Heart right ventricle (tissue), 16 donors: ENCODE results near the gene BAG2. TPM values are rescaled to one million over a fixed set of nuclear protein-coding genes. Genes with fewer than 3 reads are reported as not detected.

Source experiments
- ATAC-seq, 8 donors: fragments of 200-7000 bp; cut with Tn5 transposase; one replicate each; pipeline ENCODE4 v1.9.1; 2020; ENCODE audit warnings: mild to moderate bottlenecking in 8 of 8, moderate library complexity in 8 of 8, moderate number of reproducible peaks in 1 of 8
- DNase-seq, 2 donors: peaks; one replicate each; pipeline ENCODE4 v3.0.0-alpha.2; 2020
- H3K27ac ChIP-seq, 10 donors: fragments of 200-600 bp; sonication (generic) in 2 of 10; one replicate each; pipeline versions ENCODE4 v1.5.0 to v1.8.0; 2020 to 2022; ENCODE audit warnings: mild to moderate bottlenecking in 3 of 10
- H3K27me3 ChIP-seq, 7 donors: fragments of 200-600 bp; one replicate each; pipeline ENCODE4 v1.8.0; 2021 to 2022; ENCODE audit warnings: mild to moderate bottlenecking in 2 of 7
- H3K36me3 ChIP-seq, 9 donors: fragments of 200-600 bp; sonication (generic) in 1 of 9; one replicate each; pipeline versions ENCODE4 v1.5.0 to v1.8.0; 2020 to 2022; ENCODE audit warnings: mild to moderate bottlenecking in 2 of 9
- H3K4me1 ChIP-seq, 9 donors: fragments of 200-600 bp; sonication (generic) in 1 of 9; one replicate each; pipeline versions ENCODE4 v1.5.0 to v1.8.0; 2020 to 2022; ENCODE audit warnings: mild to moderate bottlenecking in 4 of 9
- H3K4me3 ChIP-seq, 10 donors: fragments of 200-600 bp; sonication (generic) in 2 of 10; one replicate each; pipeline versions ENCODE4 v1.5.0 to v1.8.0; 2020 to 2022; ENCODE audit warnings: mild to moderate bottlenecking in 7 of 10, moderate library complexity in 2 of 10
- H3K9me3 ChIP-seq, 11 donors: fragments of 200-600 bp in 10 of 11; sonication (generic) in 2 of 11; one replicate each; pipeline versions ENCODE4 v1.5.0 to v1.8.0; 2013 to 2022; ENCODE audit warnings: mild to moderate bottlenecking in 2 of 11, control low read depth in 1 of 11, moderate library complexity in 1 of 11
- WGBS, 2 donors: extraction: QIAGEN DNeasy Blood & Tissue Kit; methylation state at CpG; one replicate each; pipeline ENCODE4 v1.1.7; 2013; ENCODE audit warnings: inconsistent platforms in 1 of 2; 5-methylcytosine and 5-hydroxymethylcytosine counted together
- intact Hi-C, 10 donors: fragments of 100-400 bp; cut with DNase I; formaldehyde crosslinking; loops; one replicate each; pipeline versions ENCODE4 v1.11.1 to v1.14.2; 2022
- polyA plus RNA-seq, 2 donors: library from polyadenylated mRNA; stranded (reverse); fragments of 200-250 nt; gene quantifications; one replicate each; pipeline ENCODE4 v1.2.3, GENCODE V29; 2013
- total RNA-seq, 10 donors: library from RNA; stranded (reverse); fragmentation: NEBNext Ultra II Directional in 3 of 10; extraction: Animal tissue kit (Norgen Biotek cat#: 25700) in 3 of 10; gene quantifications; one replicate each; pipeline versions ENCODE4 v1.2.1 to v1.2.4, GENCODE V29; 2021 to 2023
- TF ChIP-seq, protein P1 (sequence below), 9 donors: fragments of 200-600 bp; sonication (generic) in 2 of 9; IDR thresholded peaks; one replicate each; pipeline versions ENCODE4 v1.5.0 to v1.8.0; 2021 to 2022; ENCODE audit warnings: antibody characterized with exemption in 9 of 9, mild to moderate bottlenecking in 5 of 9, moderate library complexity in 1 of 9
- donor health status: Arrhythmogenic right ventricular cardiomyopathy.
- donor health status: ischemic (EF 13 %, LVEDD 7.1; RV severe dilation, severe dysfunction).
- donor health status: healthy with polysubstance abuse.
- donor health status: DM: no; HTN: yes; CAD: no.
- donor health status: DM: no; HTN: no; CAD: no.
- donor health status: ischemic (EF 25% LVEDD 6.9; RV normal size, moderate dysfunction).
- donor health status: ischemic (EF 25% LVEDD 5.7; RV mildly dilated, moderate dysfunction).
- donor health status: healthy.
- donor health status: DM: yes; HTN: yes; CAD: no.
- donor health status: Ischemic cardiomyopathy.
- donor health status: ischemic (EF 35%, LVEDD 5.7; RV mildly dilated, moderate dysfunction).
- donor health status: nonischemic (EF 11% LVEDD 7.7; RV severe dilation, severe dysfunction).
- donor health status: DM: yes; HTN: yes; CAD: no.
- donor health status: PGD.
- donor health status: ischemic (EF 29% LVEDD 5.4; RV normal size, mild dysfunction).
- donor health status: nonischemic (EF 23%, LVEDD 6.1; RV moderate dilation, normal function).

BAG2 gene
- total and polyA plus RNA-seq, 12 donors = 3.9 to 15.6 (median 9.3) TPM

- intact Hi-C loops = loop anchor here in 5 of 10 donors (5.0 to 10.0 kb wide), 7 partner anchors 36 to 137 kb away; partner anchors contain the start of genes BAG2 (in 3 of the 5), PRIM2 (in 1 of the 5) and ZNF451 (in 1 of the 5)
- peaks cover 0 to 20% (median 5%) of the 10 kb centered on the region in 9 donors for H3K4me1 ChIP-seq
- H3K9me3 ChIP-seq = no peaks in the 10 kb centered on the region
- H3K27me3 ChIP-seq = no peaks in the 10 kb centered on the region
- ATAC-seq = peak; percentile 75 to 89 (median 78)
- H3K36me3 ChIP-seq = no peaks in the 10 kb centered on the region
- 0 to 1% methylated on average over 33 to 38 of the region's 38 CpGs for WGBS, 2 donors
- peak overlapping the region; percentile 90 to 99 (median 95) for H3K4me3 ChIP-seq
- TF ChIP-seq, protein P1, sequence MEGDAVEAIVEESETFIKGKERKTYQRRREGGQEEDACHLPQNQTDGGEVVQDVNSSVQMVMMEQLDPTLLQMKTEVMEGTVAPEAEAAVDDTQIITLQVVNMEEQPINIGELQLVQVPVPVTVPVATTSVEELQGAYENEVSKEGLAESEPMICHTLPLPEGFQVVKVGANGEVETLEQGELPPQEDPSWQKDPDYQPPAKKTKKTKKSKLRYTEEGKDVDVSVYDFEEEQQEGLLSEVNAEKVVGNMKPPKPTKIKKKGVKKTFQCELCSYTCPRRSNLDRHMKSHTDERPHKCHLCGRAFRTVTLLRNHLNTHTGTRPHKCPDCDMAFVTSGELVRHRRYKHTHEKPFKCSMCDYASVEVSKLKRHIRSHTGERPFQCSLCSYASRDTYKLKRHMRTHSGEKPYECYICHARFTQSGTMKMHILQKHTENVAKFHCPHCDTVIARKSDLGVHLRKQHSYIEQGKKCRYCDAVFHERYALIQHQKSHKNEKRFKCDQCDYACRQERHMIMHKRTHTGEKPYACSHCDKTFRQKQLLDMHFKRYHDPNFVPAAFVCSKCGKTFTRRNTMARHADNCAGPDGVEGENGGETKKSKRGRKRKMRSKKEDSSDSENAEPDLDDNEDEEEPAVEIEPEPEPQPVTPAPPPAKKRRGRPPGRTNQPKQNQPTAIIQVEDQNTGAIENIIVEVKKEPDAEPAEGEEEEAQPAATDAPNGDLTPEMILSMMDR (IDR thresholded peaks at IDR 0.05) = peak in 7 of 9 donors; percentile 7 to 55 (median 43)
- peak overlapping the region; percentile 76 to 90 (median 86) for H3K27ac ChIP-seq
- DNase-seq = peak; percentile 45 to 64
Measured at GRCh38 chr6:57221191-57221935, 49.2 kb downstream of the BAG2 start.

DNA sequence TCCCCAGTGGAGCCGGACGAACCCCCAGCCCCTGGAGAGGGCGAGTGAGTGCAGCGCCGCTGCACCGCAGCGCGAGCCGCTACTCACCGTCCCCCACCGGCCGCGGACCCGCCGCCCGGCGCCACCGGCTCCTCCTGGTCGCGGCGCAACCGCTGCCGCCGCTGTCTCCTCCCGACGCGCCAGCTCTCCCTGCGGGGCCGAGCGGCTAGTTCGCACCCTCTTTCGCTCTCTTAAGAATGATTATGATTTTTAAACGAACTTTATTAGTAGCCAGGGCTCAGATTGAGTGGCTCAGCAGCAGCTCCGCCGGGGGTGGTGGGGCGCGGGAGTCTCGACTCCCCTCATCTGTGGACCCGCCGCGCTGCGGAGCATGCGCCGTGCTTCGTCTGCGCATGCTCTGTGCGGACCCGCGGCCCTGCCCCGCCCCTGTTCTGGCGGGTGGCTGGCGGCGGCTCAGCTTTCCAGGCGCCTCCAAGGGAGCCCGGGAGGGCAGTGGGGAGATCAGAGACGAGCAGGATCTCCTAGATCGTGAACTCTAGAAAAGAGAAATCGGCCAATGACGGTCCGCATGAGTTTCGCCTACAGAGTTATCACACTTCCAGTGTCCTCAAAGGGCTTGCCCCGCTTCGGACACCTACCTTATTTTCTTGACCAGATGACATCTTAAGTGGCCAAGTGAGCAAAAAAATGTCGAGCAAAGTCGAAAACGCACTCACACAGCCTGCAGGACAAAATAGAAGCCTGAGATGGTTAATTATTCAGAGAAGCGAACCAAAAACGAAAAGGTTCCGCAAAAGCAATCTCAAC, 50.0 kb downstream of the BAG2 start, which contains the start of gene RAB23:
RAB23 (minus strand) TSS at position 372 of the 807 bp plus-strand sequence. CDS start 11,927 bp downstream, outside the sequence.
- Histone ChIP-seq H3K4me3 (peak within 1 kb of the TSS; percentile 90 to 99 (median 95)), H3K4me1 (peaks cover 0 to 14% (median 5%) of the 10 kb centered on the region in 9 donors), H3K27me3 (no peaks in the 10 kb centered on the region), H3K9me3 (no peaks in the 10 kb centered on the region), H3K27ac (peak within 1 kb of the TSS; percentile 76 to 90 (median 86)), H3K36me3 (no peaks in the 10 kb centered on the region)
- ATAC-seq = peak; percentile 98 to 99 (median 99)
- intact Hi-C loops = loop anchor here in 5 of 10 donors (5.0 to 10.0 kb wide), 7 partner anchors 35 to 137 kb away; partner anchors contain the start of genes BAG2 (in 3 of the 5), PRIM2 (in 1 of the 5) and ZNF451 (in 1 of the 5)
- TF ChIP-seq, protein P1 (IDR thresholded peaks at IDR 0.05) = peak in 4 of 9 donors; percentile 8 to 24 (median 19)
- DNase-seq = peak; percentile 83 to 88
- 0 to 1% methylated on average over 58 to 69 of the region's 69 CpGs for WGBS, 2 donors

DNA sequence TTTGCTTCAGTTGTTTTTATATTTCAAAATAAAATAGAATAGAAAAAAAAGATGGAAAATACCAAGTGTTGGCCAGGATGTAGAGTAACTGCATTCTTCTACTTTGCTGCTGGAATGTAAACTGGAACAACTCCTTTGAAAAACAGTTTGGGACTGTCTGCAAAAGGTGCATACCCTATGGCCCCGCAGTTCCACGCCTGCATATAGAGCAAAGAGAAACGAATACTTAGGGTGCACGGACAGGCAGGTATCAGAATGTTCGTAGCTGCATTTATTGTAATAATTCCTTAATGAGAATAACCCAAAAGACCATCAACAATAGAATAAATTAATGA, 50.6 kb downstream of the BAG2 start:
- peaks cover 0 to 14% (median 5%) of the 10 kb centered on the region in 9 donors for H3K4me1 ChIP-seq
- H3K9me3 ChIP-seq = no peaks in the 10 kb centered on the region
- H3K27me3 ChIP-seq = no peaks in the 10 kb centered on the region
- peak overlapping the region; percentile 90 to 99 (median 95) for H3K4me3 ChIP-seq
- no peak for DNase-seq
- H3K36me3 ChIP-seq = no peaks in the 10 kb centered on the region
- peak in 2 of 8 donors; percentile 23 to 36 for ATAC-seq
- intact Hi-C loops = loop anchor here in 5 of 10 donors (5.0 to 10.0 kb wide), 7 partner anchors 35 to 138 kb away; partner anchors contain the start of genes BAG2 (in 3 of the 5), PRIM2 (in 1 of the 5) and ZNF451 (in 1 of the 5)
- H3K27ac ChIP-seq = peak overlapping the region in 8 of 10 donors; percentile 76 to 90 (median 88)
- TF ChIP-seq, protein P1 (IDR thresholded peaks at IDR 0.05) = no peak
- 29 to 33% methylated on average over 5 of the region's 5 CpGs for WGBS, 2 donors
